Ovary (tissue), 9 donors: ENCODE measurements around the gene BBOF1. TPM values are rescaled to one million over a fixed set of nuclear protein-coding genes. Genes with fewer than 3 reads are reported as not detected.
"Not testable (repeated sequence)": the region's sequence is repeated elsewhere in the genome, so short reads cannot be mapped to it uniquely, and the experiment has no call there.

Source experiments
- DNase-seq, 5 donors: peaks; one replicate each; pipeline ENCODE4 v3.0.0-alpha.2; 2019 to 2020
- H3K27ac ChIP-seq, 2 donors: fragments of 200-600 bp; one replicate each; pipeline versions ENCODE4 v1.5.1 to v1.8.0; 2019 to 2022
- H3K27me3 ChIP-seq: fragments of 200-600 bp; one replicate; pipeline ENCODE4 v1.8.0; 2022
- H3K36me3 ChIP-seq: fragments of 200-600 bp; sonication (generic); one replicate; pipeline ENCODE4 v1.5.1; 2019
- H3K4me1 ChIP-seq: one replicate; pipeline ENCODE4 v1.8.1; 2013; ENCODE audit warnings: mild to moderate bottlenecking, moderate library complexity; ENCODE audit not compliant: insufficient read depth
- H3K4me3 ChIP-seq: fragments of 200-600 bp; sonication (generic); one replicate; pipeline ENCODE4 v1.5.1; 2017
- H3K9me3 ChIP-seq, 2 donors: fragments of 200-600 bp in 1 of 2; sonication (generic) in 1 of 2; one replicate each; pipeline versions ENCODE4 v1.5.1 to v1.8.1; 2013 to 2019; ENCODE audit warnings: mild to moderate bottlenecking in 1 of 2, moderate library complexity in 1 of 2
- CTCF ChIP-seq, 3 donors: fragments of 450-650 bp in 2 of 3; fragments of 200-600 bp in 1 of 3; IDR thresholded peaks; one replicate each; pipeline versions ENCODE4 v1.5.1 to v1.8.0; 2016 to 2022; ENCODE audit warnings: antibody characterized with exemption in 3 of 3, mild to moderate bottlenecking in 1 of 3
- EP300 ChIP-seq: sonication (generic); formaldehyde crosslinking; IDR thresholded peaks from one replicate; pipeline ENCODE4 v1.6.1; 2017; ENCODE audit warnings: antibody characterized with exemption
- POLR2A ChIP-seq: fragments of 450-650 bp; IDR thresholded peaks from one replicate; pipeline ENCODE4 v1.6.1; 2017; ENCODE audit warnings: antibody characterized with exemption, mild to moderate bottlenecking, moderate library complexity
- WGBS, 3 donors: extraction: QIAGEN DNeasy Blood & Tissue Kit in 1 of 3; methylation state at CpG; one replicate each; pipeline versions ENCODE4 v1.1.5 to v1.1.7; 2013 to 2017; 5-methylcytosine and 5-hydroxymethylcytosine counted together
- intact Hi-C, 4 donors: fragments of 100-400 bp; cut with DNase I; formaldehyde crosslinking; loops; one replicate each; pipeline versions ENCODE4 v1.11.0 to v1.15.1; 2022 to 2023
- polyA plus RNA-seq, 2 donors: library from polyadenylated mRNA; stranded (reverse); fragments of 200-250 nt in 1 of 2; fragments of 350-450 nt in 1 of 2; fragmentation: Illumina TruSeq in 1 of 2; extraction: RNeasy Lipid Tissue Mini Kit (QIAGEN cat#74804) in 1 of 2; gene quantifications; one replicate each; pipeline ENCODE4 v1.2.3, GENCODE V29; 2013 to 2014
- total RNA-seq, 7 donors: library from RNA; depleted of rRNA in 2 of 7; stranded (reverse); fragments of >200 nt in 2 of 7; fragmentation: NEBNext Ultra II Directional in 3 of 7; extraction: Animal tissue kit (Norgen Biotek cat#: 25700) in 3 of 7; gene quantifications; one replicate each; pipeline versions ENCODE4 v1.1.0 to v1.2.4, GENCODE V29; 2016 to 2023
- donor health status: DM: no; HTN: no; CAD: no; lungs with moderate emphysema.
- donor health status: DM: no; HTN: no; CAD: no.
- donor health status: Bipolar disorder and iron deficiency.
- donor health status: DM: yes; HTN: yes; CAD: no.
- donor health status: DM: no; HTN: no; CAD: no.
- donor health status: DM: yes; HTN: yes; CAD: no.

Gene BBOF1
- total and polyA plus RNA-seq, 9 donors, result 1.7 to 16.5 (median 4.9) TPM

DNA sequence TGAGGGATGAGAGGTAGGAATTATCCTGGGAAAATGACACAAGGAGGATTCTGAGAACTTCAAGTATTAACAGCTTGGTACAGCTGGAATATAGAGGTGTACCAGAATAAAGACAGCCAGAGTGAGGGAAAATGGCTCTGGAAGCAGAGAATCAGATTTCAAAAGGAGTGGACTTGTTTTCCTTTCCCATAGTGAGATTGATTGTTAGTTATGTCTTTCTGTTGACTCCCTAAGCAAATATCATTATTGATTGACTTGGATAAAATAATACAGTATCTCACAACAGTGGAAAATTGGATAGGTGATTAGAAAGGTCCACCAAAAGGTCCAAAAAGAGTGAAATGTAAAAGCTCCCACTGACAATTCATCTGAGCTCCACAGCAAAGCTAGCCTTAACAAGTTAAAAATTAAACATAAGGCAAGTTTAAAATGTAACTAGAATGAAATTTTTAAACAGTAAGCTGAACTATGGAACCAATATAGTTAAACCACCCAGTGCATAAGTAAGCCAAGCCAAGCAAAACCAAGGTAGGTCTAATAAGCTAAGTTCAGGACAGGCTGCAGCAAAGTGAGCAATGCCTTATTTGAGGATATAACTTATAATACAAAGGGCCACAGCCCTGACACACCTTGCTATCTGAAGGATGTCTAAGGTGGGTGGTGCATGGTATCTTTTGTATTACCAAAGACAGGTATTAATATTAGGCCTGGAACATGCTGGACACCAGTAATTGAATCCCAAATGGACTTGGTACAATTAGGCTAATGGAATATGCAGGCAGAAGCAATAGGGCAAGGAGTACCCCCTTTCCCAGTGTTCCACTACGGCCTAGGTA lies 21.8 kb upstream of the BBOF1 start:
- no peaks in the 10 kb centered on the region for H3K27me3 ChIP-seq
- H3K36me3 ChIP-seq, result no peaks in the 10 kb centered on the region
- WGBS, 3 donors, result 89 to 93% (median 92%) methylated on average over 1 of the region's 1 CpG
- no peak overlapping the region for H3K4me3 ChIP-seq
- H3K9me3 ChIP-seq, result no peaks in the 10 kb centered on the region
- H3K4me1 ChIP-seq, result no peaks in the 10 kb centered on the region
- intact Hi-C loops, result no loop called here
- H3K27ac ChIP-seq, result no peak overlapping the region
- TF ChIP-seq CTCF (IDR thresholded peaks at IDR 0.05), result no peak
- no peak for DNase-seq

GRCh38 chr14:73997944-73998447 lies 21.2 kb upstream of the BBOF1 start:
- Histone ChIP-seq H3K36me3 (no peaks in the 10 kb centered on the region), H3K9me3 (no peaks in the 10 kb centered on the region), H3K27me3 (no peaks in the 10 kb centered on the region), H3K4me3 (no peak overlapping the region), H3K27ac (no peak overlapping the region), H3K4me1 (no peaks in the 10 kb centered on the region)
- TF ChIP-seq POLR2A (no peak), CTCF (IDR thresholded peaks at IDR 0.05) (no peak), EP300 (no peak)
- intact Hi-C loops, result no loop called here
- no peak for DNase-seq
- WGBS, 3 donors, result 86 to 91% (median 86%) methylated on average over 7 of the region's 7 CpGs

DNA sequence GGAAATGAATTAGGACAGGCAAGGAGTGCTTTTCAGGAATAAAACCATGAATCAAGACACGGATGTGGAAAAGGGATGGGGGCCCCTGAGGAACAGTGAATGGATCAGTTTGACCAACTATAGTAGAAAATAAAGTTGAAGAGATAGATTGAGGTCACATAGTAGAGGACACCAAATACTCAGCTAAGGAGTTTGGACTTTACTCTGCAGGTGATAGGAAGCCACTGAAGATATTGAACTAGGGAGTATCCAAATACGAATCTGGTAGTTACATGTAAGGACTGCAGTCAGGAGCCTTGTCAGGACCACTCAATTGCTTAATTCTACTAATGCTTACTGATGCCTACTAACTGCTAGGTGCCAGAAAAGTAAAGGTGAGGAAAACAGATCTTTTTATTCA lies 20.4 kb upstream of the BBOF1 start:
- H3K4me1 ChIP-seq, result no peaks in the 10 kb centered on the region
- no peaks in the 10 kb centered on the region for H3K36me3 ChIP-seq
- WGBS, 3 donors, result 81 to 86% (median 84%) methylated on average over 2 of the region's 2 CpGs
- no peaks in the 10 kb centered on the region for H3K27me3 ChIP-seq
- intact Hi-C loops, result no loop called here
- no peak overlapping the region for H3K27ac ChIP-seq
- H3K4me3 ChIP-seq, result no peak overlapping the region
- TF ChIP-seq EP300 (no peak), CTCF (IDR thresholded peaks at IDR 0.05) (no peak), POLR2A (no peak)
- no peak for DNase-seq
- H3K9me3 ChIP-seq, result no peaks in the 10 kb centered on the region

DNA sequence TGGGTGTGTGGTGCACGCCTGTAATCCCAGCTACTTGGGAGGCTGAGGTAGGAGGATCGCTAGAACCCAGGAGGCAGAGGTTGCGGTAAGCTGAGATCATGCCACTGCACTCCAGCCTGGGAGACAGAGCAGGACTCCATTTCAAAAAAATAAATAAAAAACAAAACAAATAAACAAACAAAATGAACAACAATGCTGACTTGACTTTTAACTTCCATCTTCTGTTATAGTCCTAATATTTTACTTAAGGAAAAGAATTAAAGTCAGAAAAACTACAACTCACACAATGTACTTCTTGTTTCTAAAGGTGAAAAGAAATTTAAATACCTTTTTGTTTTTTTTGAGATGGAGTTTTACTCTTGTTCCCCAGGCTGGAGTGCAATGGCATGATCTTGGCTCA lies 13.5 kb upstream of the BBOF1 start:
- intact Hi-C loops, result not testable (repeated sequence)
- WGBS, 3 donors, result 97 to 99% (median 98%) methylated on average over 3 of the region's 3 CpGs

DNA sequence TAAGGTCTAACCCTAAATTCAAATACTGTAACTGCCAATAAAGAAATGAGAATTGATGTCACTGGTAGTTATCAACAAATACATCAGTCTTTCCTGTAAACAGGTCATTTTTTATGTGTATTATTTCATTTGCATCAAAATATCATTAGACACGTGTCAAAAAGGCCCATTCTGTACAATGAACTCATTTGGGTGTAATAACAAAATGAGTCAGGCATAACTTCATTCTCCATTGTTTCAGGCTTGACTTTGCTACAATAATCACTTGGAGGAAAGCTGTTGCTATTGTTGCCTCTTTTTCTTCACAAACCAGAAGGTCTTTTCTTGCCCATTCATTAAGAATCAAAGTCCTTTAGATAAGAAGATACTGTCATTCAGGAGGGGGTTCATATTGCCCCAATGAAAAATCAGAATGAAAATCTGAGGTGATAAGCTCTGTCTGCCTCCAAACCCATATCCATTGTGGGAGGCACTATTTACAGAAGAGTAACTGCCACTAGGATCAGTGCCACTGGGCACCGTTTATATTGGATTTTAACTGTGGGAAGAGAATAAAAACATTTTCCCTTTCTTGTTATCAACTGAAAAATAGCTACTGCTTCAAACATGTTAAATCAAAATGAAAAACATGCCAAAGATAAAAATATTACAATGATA lies 10.2 kb upstream of the BBOF1 start:
- no peak for TF ChIP-seq EP300
- no peak for TF ChIP-seq POLR2A
- Histone ChIP-seq H3K27ac (no peak overlapping the region), H3K9me3 (no peaks in the 10 kb centered on the region), H3K36me3 (no peaks in the 10 kb centered on the region), H3K4me1 (no peaks in the 10 kb centered on the region), H3K27me3 (no peaks in the 10 kb centered on the region), H3K4me3 (no peak overlapping the region)
- 63 to 74% (median 66%) methylated on average over 2 of the region's 2 CpGs for WGBS, 3 donors
- intact Hi-C loops, result no loop called here
- DNase-seq, result no peak

More for the DNA sequence above, 13.5 kb upstream of the BBOF1 start:
- not testable (repeated sequence) for H3K27me3 ChIP-seq, H3K36me3 ChIP-seq, H3K4me1 ChIP-seq, DNase-seq, H3K4me3 ChIP-seq, H3K27ac ChIP-seq, H3K9me3 ChIP-seq
